ENCODE data around the gene EFR3B.

EFR3B gene

GRCh38 chr2:25178976-25179375 lies 137.1 kb downstream of the EFR3B start:
- DNase-seq (ENCODE audit: low read depth in 3 of 3, low spot score in 1 of 3) = no peak

GRCh38 chr2:25184254-25184653 lies 142.4 kb downstream of the EFR3B start:
- no peak for DNase-seq (ENCODE audit: low read depth in 3 of 3, low spot score in 1 of 3)

GRCh38 chr2:25187729-25188350 lies 146.0 kb downstream of the EFR3B start:
- no peak for DNase-seq (ENCODE audit: low read depth in 3 of 3, low spot score in 1 of 3)

- no peak for DNase-seq (ENCODE audit: low read depth in 3 of 3, low spot score in 1 of 3)
Observed at GRCh38 chr2:25188405-25188804, 146.5 kb downstream of the EFR3B start.

GRCh38 chr2:25190536-25190935 lies 148.7 kb downstream of the EFR3B start:
- no peak for DNase-seq (ENCODE audit: low read depth in 3 of 3, low spot score in 1 of 3)

- no peak for DNase-seq (ENCODE audit: low read depth in 3 of 3, low spot score in 1 of 3)
Observed at GRCh38 chr2:25194576-25195122, 152.8 kb downstream of the EFR3B start.

- DNase-seq (ENCODE audit: low read depth in 3 of 3, low spot score in 1 of 3) = no peak
Observed at GRCh38 chr2:25197336-25198208, 155.7 kb downstream of the EFR3B start.

GRCh38 chr2:25198209-25198525 lies 156.3 kb downstream of the EFR3B start:
- DNase-seq (ENCODE audit: low read depth in 3 of 3, low spot score in 1 of 3) = no peak

- DNase-seq (ENCODE audit: low read depth in 3 of 3, low spot score in 1 of 3) = no peak
Observed at GRCh38 chr2:25198576-25198975, 156.7 kb downstream of the EFR3B start.

GRCh38 chr2:25201265-25201664 lies 159.4 kb downstream of the EFR3B start:
- DNase-seq (ENCODE audit: low read depth in 3 of 3, low spot score in 1 of 3) = no peak

- no peak for DNase-seq (ENCODE audit: low read depth in 3 of 3, low spot score in 1 of 3)
Observed at GRCh38 chr2:25201794-25202193, 159.9 kb downstream of the EFR3B start.

GRCh38 chr2:25202275-25202674 lies 160.4 kb downstream of the EFR3B start:
- DNase-seq (ENCODE audit: low read depth in 3 of 3, low spot score in 1 of 3) = no peak

- no peak for DNase-seq (ENCODE audit: low read depth in 3 of 3, low spot score in 1 of 3)
Observed at GRCh38 chr2:25204190-25204838, 162.4 kb downstream of the EFR3B start.

- no peak for DNase-seq (ENCODE audit: low read depth in 3 of 3, low spot score in 1 of 3)
Observed at GRCh38 chr2:25207078-25207545, 165.2 kb downstream of the EFR3B start.

Data from stimulated activated CD4-positive, alpha-beta T cell treated with anti-CD3 and anti-CD28 coated beads, TNF-alpha, amount 100 ng/mL, for 1 hour (primary cell).